Sigmoid colon (tissue), 4 donors: ENCODE data around the gene GNPDA1.

Experiments used
- CTCF ChIP-seq, 4 experiments: fragments of 450-650 bp in 3 of 4; fragments of 200-600 bp in 1 of 4; IDR thresholded peaks; one replicate each; pipeline ENCODE4 v1.5.1; 2016 to 2019; ENCODE audit warnings: antibody characterized with exemption in 4 of 4, mild to moderate bottlenecking in 3 of 4, moderate library complexity in 2 of 4
- POLR2A ChIP-seq, 2 donors: fragments of 450-650 bp; IDR thresholded peaks; one replicate each; pipeline ENCODE4 v1.6.1; 2016; ENCODE audit warnings: antibody characterized with exemption in 2 of 2, mild to moderate bottlenecking in 2 of 2, moderate library complexity in 2 of 2
- POLR2AphosphoS5 ChIP-seq, 4 donors: sonication (generic); formaldehyde crosslinking; IDR thresholded peaks; one replicate each; pipeline ENCODE4 v1.6.1; 2017; ENCODE audit warnings: antibody characterized with exemption in 4 of 4

- TF ChIP-seq POLR2AphosphoS5 (IDR thresholded peaks at IDR 0.05): peak in 1 of 4 donors; percentile 10
- peak in 1 of 4 experiments; percentile 12 for TF ChIP-seq CTCF (IDR thresholded peaks at IDR 0.05)
- TF ChIP-seq POLR2A (IDR thresholded peaks at IDR 0.05): no peak
Observed at GRCh38 chr5:141951332-141951781, 61.5 kb downstream of the GNPDA1 start.
